Muscle of leg (tissue), 11 donors: ENCODE measurements around the gene RBM5. TPM values are rescaled to one million over a fixed set of nuclear protein-coding genes. Genes with fewer than 3 reads are reported as not detected.
A peak's percentile ranks its signal among the peaks of the same experiment; 100 is the strongest.

ENCODE experiments used
- DNase-seq: peaks from one replicate; pipeline ENCODE4 v3.0.0; 2013
- H3K27ac ChIP-seq: one replicate; pipeline ENCODE4 v1.5.1; 2013; ENCODE audit warnings: mild to moderate bottlenecking, low read length, control low read depth
- H3K27me3 ChIP-seq: one replicate; pipeline ENCODE4 v1.6.1; 2013; ENCODE audit warnings: low read length; ENCODE audit not compliant: control insufficient read depth, insufficient read depth
- H3K36me3 ChIP-seq: one replicate; pipeline ENCODE4 v1.6.1; 2013; ENCODE audit warnings: low read length; ENCODE audit not compliant: control insufficient read depth, insufficient read depth
- H3K4me1 ChIP-seq: one replicate; pipeline ENCODE4 v1.6.1; 2013; ENCODE audit warnings: low read length; ENCODE audit not compliant: control insufficient read depth, insufficient read depth
- H3K4me3 ChIP-seq: one replicate; pipeline ENCODE4 v1.5.1; 2013; ENCODE audit warnings: low read length, control low read depth
- H3K9me3 ChIP-seq: replicated peaks from 2 replicates; pipeline ENCODE4 v1.6.1; 2013; ENCODE audit warnings: low read depth, low read length; ENCODE audit not compliant: control insufficient read depth
- WGBS: methylation state at CpG from one replicate; pipeline ENCODE4 v1.1.5; 2013; ENCODE audit warnings: missing lambda C conversion rate; ENCODE audit not compliant: insufficient coverage; 5-methylcytosine and 5-hydroxymethylcytosine counted together
- polyA plus RNA-seq, 8 donors: library from polyadenylated mRNA; unstranded; fragments of 120-200 nt; gene quantifications; one replicate each; pipeline versions ENCODE4 v1.2.1 to v1.2.3, GENCODE V29; 2013; ENCODE audit warnings: inconsistent platforms in 1 of 8, low replicate concordance in 1 of 8; ENCODE audit not compliant: insufficient read length in 8 of 8, insufficient read depth in 1 of 8
- total RNA-seq: library from RNA; stranded (reverse); fragments of 120-200 nt; gene quantifications from one replicate; pipeline ENCODE4 v1.2.4, GENCODE V29; 2013

RBM5 gene
- total and polyA plus RNA-seq, 9 donors: 126 to 206 (median 161) TPM

- Histone ChIP-seq H3K27ac (peak overlapping the region; percentile 90), H3K4me1 (peaks cover 4% of the 10 kb centered on the region), H3K4me3 (peak overlapping the region; percentile 68), H3K27me3 (no peaks in the 10 kb centered on the region), H3K36me3 (peaks cover 38% of the 10 kb centered on the region), H3K9me3 (no peaks in the 10 kb centered on the region)
- DNase-seq: peak; percentile 49
- WGBS: 0% methylated on average over 9 of the region's 16 CpGs
These were observed 858 bp downstream of the RBM5 start for GRCh38 chr3:50089609-50089945.

- peaks cover 50% of the 10 kb centered on the region for H3K36me3 ChIP-seq
- no peaks in the 10 kb centered on the region for H3K9me3 ChIP-seq
- no peak for DNase-seq
- H3K4me3 ChIP-seq: no peak overlapping the region
- no peak overlapping the region for H3K27ac ChIP-seq
- no peaks in the 10 kb centered on the region for H3K27me3 ChIP-seq
- peaks cover 4% of the 10 kb centered on the region for H3K4me1 ChIP-seq
These were observed 2.3 kb downstream of the RBM5 start for GRCh38 chr3:50090984-50091383.

GRCh38 chr3:50095352-50095998 lies 6.8 kb downstream of the RBM5 start:
- H3K4me3 ChIP-seq: no peak overlapping the region
- WGBS: 93% methylated on average over 4 of the region's 5 CpGs
- peaks cover 86% of the 10 kb centered on the region for H3K36me3 ChIP-seq
- DNase-seq: no peak
- H3K4me1 ChIP-seq: peaks cover 3% of the 10 kb centered on the region
- H3K9me3 ChIP-seq: no peaks in the 10 kb centered on the region
- H3K27me3 ChIP-seq: no peaks in the 10 kb centered on the region
- H3K27ac ChIP-seq: no peak overlapping the region

- Histone ChIP-seq H3K4me3 (no peak overlapping the region), H3K4me1 (no peaks in the 10 kb centered on the region), H3K36me3 (peaks cover 87% of the 10 kb centered on the region), H3K27me3 (no peaks in the 10 kb centered on the region), H3K27ac (no peak overlapping the region), H3K9me3 (no peaks in the 10 kb centered on the region)
- WGBS: no CpG with 5 or more reads among the region's 5 CpGs
- DNase-seq: no peak
These were observed 11.7 kb downstream of the RBM5 start for GRCh38 chr3:50100386-50100785.

- no peaks in the 10 kb centered on the region for H3K27me3 ChIP-seq
- no peaks in the 10 kb centered on the region for H3K9me3 ChIP-seq
- no peak for DNase-seq
- H3K4me1 ChIP-seq: no peaks in the 10 kb centered on the region
- no peak overlapping the region for H3K4me3 ChIP-seq
- H3K27ac ChIP-seq: no peak overlapping the region
- 60% methylated on average over 2 of the region's 4 CpGs for WGBS
- H3K36me3 ChIP-seq: peaks cover 84% of the 10 kb centered on the region
These were observed 12.5 kb downstream of the RBM5 start for GRCh38 chr3:50100956-50101845.

GRCh38 chr3:50102558-50102957 lies 13.8 kb downstream of the RBM5 start:
- peaks cover 85% of the 10 kb centered on the region for H3K36me3 ChIP-seq
- H3K27me3 ChIP-seq: no peaks in the 10 kb centered on the region
- no peaks in the 10 kb centered on the region for H3K4me1 ChIP-seq
- WGBS: 93% methylated on average over 4 of the region's 7 CpGs
- no peaks in the 10 kb centered on the region for H3K9me3 ChIP-seq
- no peak overlapping the region for H3K27ac ChIP-seq
- no peak for DNase-seq
- no peak overlapping the region for H3K4me3 ChIP-seq

GRCh38 chr3:50111757-50112156 lies 23.0 kb downstream of the RBM5 start:
- DNase-seq: no peak
- no peaks in the 10 kb centered on the region for H3K27me3 ChIP-seq
- no peak overlapping the region for H3K4me3 ChIP-seq
- no peaks in the 10 kb centered on the region for H3K4me1 ChIP-seq
- peak overlapping the region; percentile 17 for H3K27ac ChIP-seq
- H3K9me3 ChIP-seq: no peaks in the 10 kb centered on the region
- H3K36me3 ChIP-seq: peaks cover 89% of the 10 kb centered on the region
- WGBS: no CpG with 5 or more reads among the region's 5 CpGs

GRCh38 chr3:50112462-50112861 lies 23.7 kb downstream of the RBM5 start:
- Histone ChIP-seq H3K27ac (peak overlapping the region; percentile 39), H3K4me3 (no peak overlapping the region), H3K36me3 (peaks cover 89% of the 10 kb centered on the region), H3K9me3 (no peaks in the 10 kb centered on the region), H3K4me1 (no peaks in the 10 kb centered on the region), H3K27me3 (no peaks in the 10 kb centered on the region)
- WGBS: no CpG with 5 or more reads among the region's 3 CpGs
- peak; percentile 58 for DNase-seq

GRCh38 chr3:50117120-50117519 lies 28.4 kb downstream of the RBM5 start:
- H3K27ac ChIP-seq: no peak overlapping the region
- no peak for DNase-seq
- WGBS: 89% methylated on average over 8 of the region's 8 CpGs
- H3K9me3 ChIP-seq: no peaks in the 10 kb centered on the region
- peaks cover 14% of the 10 kb centered on the region for H3K4me1 ChIP-seq
- H3K4me3 ChIP-seq: no peak overlapping the region
- no peaks in the 10 kb centered on the region for H3K27me3 ChIP-seq
- H3K36me3 ChIP-seq: peaks cover 90% of the 10 kb centered on the region

GRCh38 chr3:50118237-50118636 lies 29.5 kb downstream of the RBM5 start:
- H3K27ac ChIP-seq: no peak overlapping the region
- 93% methylated on average over 6 of the region's 10 CpGs for WGBS

More at GRCh38 chr3:50118237-50118636, 29.5 kb downstream of the RBM5 start:
- H3K9me3 ChIP-seq: no peaks in the 10 kb centered on the region
- no peak overlapping the region for H3K4me3 ChIP-seq
- H3K4me1 ChIP-seq: peaks cover 21% of the 10 kb centered on the region
- no peak for DNase-seq
- H3K36me3 ChIP-seq: peaks cover 80% of the 10 kb centered on the region
- H3K27me3 ChIP-seq: no peaks in the 10 kb centered on the region
